B cell (primary cell): ENCODE measurements around the gene RIC3.

Experiments
- CTCF ChIP-seq: fragments of 200-600 bp; IDR thresholded peaks from one replicate; pipeline ENCODE4 v1.8.0; 2022; ENCODE audit warnings: antibody characterized with exemption, mild to moderate bottlenecking
- EZH2 ChIP-seq: IDR thresholded peaks from 2 replicates; pipeline ENCODE4 v1.6.1; 2012; ENCODE audit warnings: borderline replicate concordance, low read depth, mild to moderate bottlenecking, moderate library complexity, low read length; ENCODE audit not compliant: insufficient read depth, poor library complexity, severe bottlenecking

GRCh38 chr11:8105133-8105532 is 63.7 kb downstream of the RIC3 start:
- TF ChIP-seq CTCF, result no peak
- no peak for TF ChIP-seq EZH2
